ENCODE measurements around the gene SUSD4. TPM values are rescaled to one million over a fixed set of nuclear protein-coding genes. Genes with fewer than 3 reads are reported as not detected.

Gene SUSD4
- total and polyA plus RNA-seq, 2 of the 4 experiments (the other 2 are of a cell fraction), result 1.8 to 2.7 TPM

DNA sequence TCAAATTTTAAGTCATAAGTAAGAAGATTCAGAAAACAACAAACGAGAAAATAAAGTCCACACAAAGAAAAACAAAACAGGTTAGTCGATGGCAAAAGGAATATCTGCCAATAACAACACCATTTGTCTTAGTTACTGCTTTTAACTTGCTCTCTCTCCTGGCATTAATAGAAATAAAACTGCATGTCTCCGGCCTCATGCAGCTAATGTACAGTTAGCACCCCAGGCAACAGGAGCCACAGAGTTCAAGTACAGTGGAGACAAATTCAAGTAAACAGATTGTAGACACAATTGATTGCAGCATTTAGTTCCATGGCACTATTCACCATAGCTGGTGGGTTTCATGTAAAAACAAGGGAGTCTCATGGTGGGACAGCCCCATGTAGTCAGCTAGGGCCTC lies 33.5 kb downstream of the SUSD4 start:
- Histone ChIP-seq H3K9me1 (ENCODE audit: insufficient read depth, low read length) (0 out of 2 replicates have a peak, but pooled peaks cover 2% of the 10 kb centered on the region), H4K5ac (ENCODE audit: low read depth, low read length) (no peak overlapping the region), H3K27ac (ENCODE audit: insufficient read depth, low read length) (no peak overlapping the region), H2AK9ac (replicated peaks; ENCODE audit: low read depth, low read length, poor library complexity) (no peak overlapping the region), H2AK5ac (ENCODE audit: low read depth, low read length) (no peak overlapping the region), H3K4me3 (ENCODE audit: insufficient read depth, low read depth, low read length) (no peak overlapping the region), H3K4ac (ENCODE audit: low read depth, low read length) (no peak overlapping the region), H2BK120ac (ENCODE audit: low read depth, low read length) (no peak overlapping the region), H3K56ac (ENCODE audit: extremely low read depth, insufficient read depth, low read length) (no peak overlapping the region), H4K20me1 (ENCODE audit: insufficient read depth, low read length) (no peaks in the 10 kb centered on the region), H2BK5ac (ENCODE audit: low read depth, low read length, poor library complexity, severe bottlenecking) (no peak overlapping the region), H2AFZ (replicated peaks; ENCODE audit: low read length, poor library complexity) (no peak overlapping the region), H3K9ac (ENCODE audit: low read depth, low read length) (no peak overlapping the region), H4K91ac (ENCODE audit: insufficient read depth, low read depth, low read length) (no peak overlapping the region), H3K14ac (replicated peaks; ENCODE audit: low read depth, low read length) (no peak overlapping the region), H2BK20ac (ENCODE audit: low read depth, low read length) (no peak overlapping the region), H4K8ac (ENCODE audit: low read depth in 2 of 2, low read length in 2 of 2) (no peak overlapping the region), H3K18ac (ENCODE audit: low read depth, low read length) (no peak overlapping the region), H3K9me3 (ENCODE audit: control insufficient read depth, insufficient read depth, low read length) (no peaks in the 10 kb centered on the region), H3K79me1 (ENCODE audit: low read depth in 1 of 2, low read length in 2 of 2) (no peaks in the 10 kb centered on the region), H3K4me2 (ENCODE audit: low read depth, low read length) (no peak overlapping the region), H3K4me1 (ENCODE audit: control insufficient read depth, insufficient read depth, low read length) (peaks cover 2% of the 10 kb centered on the region; the same call in 1 of the 2 replicates), H3K23ac (ENCODE audit: low read depth, low read length) (no peak overlapping the region), H3K36me3 (ENCODE audit: control insufficient read depth, insufficient read depth, low read length) (no peaks in the 10 kb centered on the region), H3K27me3 (ENCODE audit: control insufficient read depth, insufficient read depth, low read length) (peaks cover 10% of the 10 kb centered on the region), H2BK15ac (ENCODE audit: low read depth, low read length) (no peak overlapping the region)
- no peak for ATAC-seq (ENCODE audit: low read depth)
- POLR2A ChIA-PET (ENCODE audit: unreplicated experiment), result no interaction called here
- intact Hi-C loops (cut with micrococcal nuclease), result no loop called here
- no TSS peak for BruUV-seq (replicated peaks)
- no peak for DNase-seq
- dilution Hi-C loops (cut with HindIII; ENCODE audit: low sequenced_read_pairs, unreplicated experiment), result no loop called here
- WGBS, 2 experiments (ENCODE audit: extremely low coverage in 2 of 2, insufficient read length in 1 of 2), result 70% methylated on average over 2 of the region's 3 CpGs; no CpG with 5 or more reads in 1 of the 2 experiments
- TF ChIP-seq FOS (IDR thresholded peaks at IDR 0.05; ENCODE audit: low read depth, low read length) (no peak), BHLHE40 (IDR thresholded peaks at IDR 0.05; ENCODE audit: low read depth, low read length) (no peak), MAZ (IDR thresholded peaks at IDR 0.05; ENCODE audit: borderline replicate concordance, low read depth, low read length) (no peak), ELK1 (IDR thresholded peaks at IDR 0.05; ENCODE audit: borderline replicate concordance, low read depth, low read length) (no peak), RCOR1 (IDR thresholded peaks at IDR 0.05; ENCODE audit: insufficient replicate concordance, low read length) (no peak), RFX5 (IDR thresholded peaks at IDR 0.05; ENCODE audit: low read depth, low read length) (no peak), CHD1 (IDR thresholded peaks at IDR 0.05; ENCODE audit: low read depth, low read length) (no peak), MAFK (IDR thresholded peaks at IDR 0.05; ENCODE audit: low read depth, low read length) (no peak), SMC3 (IDR thresholded peaks at IDR 0.05; ENCODE audit: low read depth, low read length) (no peak), POLR2A (IDR thresholded peaks at IDR 0.05; ENCODE audit: low read depth, low read length) (no peak), CEBPB (IDR thresholded peaks at IDR 0.05; ENCODE audit: low read depth, low read length) (no peak), MXI1 (IDR thresholded peaks at IDR 0.05; ENCODE audit: borderline replicate concordance, low read depth, low read length) (no peak), RAD21 (IDR thresholded peaks at IDR 0.05; ENCODE audit: low read length) (no peak), NFE2L2 (IDR thresholded peaks at IDR 0.05; ENCODE audit: low read depth, low read length) (no peak)
- TF ChIP-seq, protein P1, sequence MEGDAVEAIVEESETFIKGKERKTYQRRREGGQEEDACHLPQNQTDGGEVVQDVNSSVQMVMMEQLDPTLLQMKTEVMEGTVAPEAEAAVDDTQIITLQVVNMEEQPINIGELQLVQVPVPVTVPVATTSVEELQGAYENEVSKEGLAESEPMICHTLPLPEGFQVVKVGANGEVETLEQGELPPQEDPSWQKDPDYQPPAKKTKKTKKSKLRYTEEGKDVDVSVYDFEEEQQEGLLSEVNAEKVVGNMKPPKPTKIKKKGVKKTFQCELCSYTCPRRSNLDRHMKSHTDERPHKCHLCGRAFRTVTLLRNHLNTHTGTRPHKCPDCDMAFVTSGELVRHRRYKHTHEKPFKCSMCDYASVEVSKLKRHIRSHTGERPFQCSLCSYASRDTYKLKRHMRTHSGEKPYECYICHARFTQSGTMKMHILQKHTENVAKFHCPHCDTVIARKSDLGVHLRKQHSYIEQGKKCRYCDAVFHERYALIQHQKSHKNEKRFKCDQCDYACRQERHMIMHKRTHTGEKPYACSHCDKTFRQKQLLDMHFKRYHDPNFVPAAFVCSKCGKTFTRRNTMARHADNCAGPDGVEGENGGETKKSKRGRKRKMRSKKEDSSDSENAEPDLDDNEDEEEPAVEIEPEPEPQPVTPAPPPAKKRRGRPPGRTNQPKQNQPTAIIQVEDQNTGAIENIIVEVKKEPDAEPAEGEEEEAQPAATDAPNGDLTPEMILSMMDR (conservative IDR thresholded peaks at IDR 0.05; ENCODE audit: low read depth, low read length), result no peak
- TF ChIP-seq, protein P2, sequence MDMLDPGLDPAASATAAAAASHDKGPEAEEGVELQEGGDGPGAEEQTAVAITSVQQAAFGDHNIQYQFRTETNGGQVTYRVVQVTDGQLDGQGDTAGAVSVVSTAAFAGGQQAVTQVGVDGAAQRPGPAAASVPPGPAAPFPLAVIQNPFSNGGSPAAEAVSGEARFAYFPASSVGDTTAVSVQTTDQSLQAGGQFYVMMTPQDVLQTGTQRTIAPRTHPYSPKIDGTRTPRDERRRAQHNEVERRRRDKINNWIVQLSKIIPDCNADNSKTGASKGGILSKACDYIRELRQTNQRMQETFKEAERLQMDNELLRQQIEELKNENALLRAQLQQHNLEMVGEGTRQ (IDR thresholded peaks at IDR 0.05; ENCODE audit: low read depth, low read length), result no peak
- in situ Hi-C loops (cut with MboI; ENCODE audit: low sequenced_read_pairs), result no loop called here
- CTCF ChIA-PET, result no interaction called here
